ENCODE results near the gene ARHGEF37. TPM values are rescaled to one million over a fixed set of nuclear protein-coding genes. Genes with fewer than 3 reads are reported as not detected.

The ARHGEF37 gene
- total and polyA plus RNA-seq, 2 of the 8 experiments (the other 6 are each of a cell fraction or from before 2014, with no cell fraction given) = 0.21 to 0.48 TPM

DNA sequence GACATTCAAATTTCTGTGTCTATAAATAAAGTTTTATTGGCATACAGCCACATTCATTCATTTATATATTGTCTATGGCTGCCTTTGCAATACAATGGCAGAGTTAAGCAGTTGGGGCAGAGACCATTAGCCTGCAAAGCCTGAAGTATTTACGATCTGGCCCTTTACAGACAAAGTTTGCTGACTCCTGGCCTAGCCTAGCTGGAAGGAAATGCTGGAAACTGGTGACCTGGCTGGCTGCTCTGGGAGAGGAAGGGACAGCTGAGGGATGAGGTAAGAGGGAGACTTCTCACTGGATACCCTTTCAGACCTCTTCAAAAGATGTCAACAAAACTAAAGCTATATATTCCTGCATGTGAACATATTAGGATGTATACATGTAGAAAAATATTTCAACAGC, 82.8 kb downstream of the ARHGEF37 start:
- H4K20me1 ChIP-seq (replicated peaks in 1 of 2; ENCODE audit: control insufficient read depth in 1 of 2, insufficient read depth in 2 of 2, low read length in 2 of 2) = no peaks in the 10 kb centered on the region
- H3K36me3 ChIP-seq (ENCODE audit: control insufficient read depth in 2 of 4, insufficient read depth in 4 of 4, low read length in 3 of 4) = no peaks in the 10 kb centered on the region
- H3K9me3 ChIP-seq (ENCODE audit: insufficient read depth in 2 of 2, low read depth in 1 of 2, low read length in 1 of 2) = peaks cover 0 to 2% of the 10 kb centered on the region in 2 experiments; a peak in 1 of 4 replicates
- no peak overlapping the region for H2BK12ac ChIP-seq (ENCODE audit: low read depth, low read length)
- no peak overlapping the region for H3K4me3 ChIP-seq (ENCODE audit: extremely low read depth in 1 of 4, insufficient read depth in 2 of 4, low read depth in 3 of 4, low read length in 4 of 4)
- H2BK120ac ChIP-seq (replicated peaks; ENCODE audit: low read depth, low read length) = no peak overlapping the region
- H2BK5ac ChIP-seq (ENCODE audit: low read depth, low read length) = no peak overlapping the region
- H3K4ac ChIP-seq (replicated peaks; ENCODE audit: insufficient read length, low read depth, low read length) = no peak overlapping the region
- TF ChIP-seq TAF7 (optimal IDR thresholded peaks at IDR 0.05; ENCODE audit: borderline replicate concordance, low read depth, low read length) = no peak
- TF ChIP-seq SRF (IDR thresholded peaks at IDR 0.05; ENCODE audit: low read depth, low read length) = no peak
- no peak for TF ChIP-seq NANOG (IDR thresholded peaks at IDR 0.05; ENCODE audit: insufficient read depth, low read depth, low read length, poor library complexity, severe bottlenecking)
- no peak for TF ChIP-seq BCL11A (IDR thresholded peaks at IDR 0.05; ENCODE audit: low read depth in 2 of 2, low read length in 2 of 2)
- no peak for TF ChIP-seq CREB1 (IDR thresholded peaks at IDR 0.05)
- TF ChIP-seq, protein P1, sequence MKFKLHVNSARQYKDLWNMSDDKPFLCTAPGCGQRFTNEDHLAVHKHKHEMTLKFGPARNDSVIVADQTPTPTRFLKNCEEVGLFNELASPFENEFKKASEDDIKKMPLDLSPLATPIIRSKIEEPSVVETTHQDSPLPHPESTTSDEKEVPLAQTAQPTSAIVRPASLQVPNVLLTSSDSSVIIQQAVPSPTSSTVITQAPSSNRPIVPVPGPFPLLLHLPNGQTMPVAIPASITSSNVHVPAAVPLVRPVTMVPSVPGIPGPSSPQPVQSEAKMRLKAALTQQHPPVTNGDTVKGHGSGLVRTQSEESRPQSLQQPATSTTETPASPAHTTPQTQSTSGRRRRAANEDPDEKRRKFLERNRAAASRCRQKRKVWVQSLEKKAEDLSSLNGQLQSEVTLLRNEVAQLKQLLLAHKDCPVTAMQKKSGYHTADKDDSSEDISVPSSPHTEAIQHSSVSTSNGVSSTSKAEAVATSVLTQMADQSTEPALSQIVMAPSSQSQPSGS (IDR thresholded peaks at IDR 0.05; ENCODE audit: low read length) = no peak
- TF ChIP-seq SAP30 (IDR thresholded peaks at IDR 0.05; ENCODE audit: insufficient read depth, insufficient replicate concordance, low read length) = no peak
- TF ChIP-seq SP2 (IDR thresholded peaks at IDR 0.05; ENCODE audit: low read length) = no peak
- no peak for TF ChIP-seq SIRT6 (IDR thresholded peaks at IDR 0.05; ENCODE audit: low read length)
- H3K4me2 ChIP-seq (ENCODE audit: insufficient read depth in 1 of 2, low read depth in 2 of 2, low read length in 2 of 2) = no peak overlapping the region
- no peak overlapping the region for H4K8ac ChIP-seq (ENCODE audit: extremely low read depth, insufficient read depth, low read length)
- FAIRE-seq (no peak), DNase-seq (ENCODE audit: low read depth in 1 of 2, low spot score in 2 of 2) (no peak)
- POLR2A ChIA-PET (ENCODE audit: partially characterized antibody) = interaction anchor here (1.1 kb wide), 1 partner anchor 44 kb away, joined by 3 read pairs; no protein-coding TSS in a partner anchor
- no peaks in the 10 kb centered on the region for H3K79me1 ChIP-seq (ENCODE audit: low read depth, low read length)
- H3K14ac ChIP-seq (ENCODE audit: insufficient read length) = no peak overlapping the region
- H3K18ac ChIP-seq (ENCODE audit: extremely low read depth, low read length) = no peak overlapping the region
- H2BK20ac ChIP-seq (ENCODE audit: low read length) = no peak overlapping the region
- H4K5ac ChIP-seq (ENCODE audit: insufficient read length, low read depth, low read length) = no peak overlapping the region
- H4K91ac ChIP-seq (replicated peaks; ENCODE audit: insufficient read length, low read length) = no peak overlapping the region
- no peaks in the 10 kb centered on the region for H3K4me1 ChIP-seq (replicated peaks in 1 of 4; ENCODE audit: control insufficient read depth in 3 of 4, insufficient read depth in 4 of 4, low read length in 3 of 4)
- no peak overlapping the region for H3K56ac ChIP-seq (replicated peaks; ENCODE audit: insufficient read length, low read depth, low read length)
- CTCF ChIA-PET (ENCODE audit: partially characterized antibody) = interaction anchor here (0.5 to 8.1 kb wide), 12 partner anchors 8 to 326 kb away, joined by 3 to 59 read pairs (median 4); no protein-coding TSS in a partner anchor
- H3K79me2 ChIP-seq (ENCODE audit: control insufficient read depth in 1 of 2, insufficient read depth in 2 of 2, low read length in 2 of 2) = no peaks in the 10 kb centered on the region
- WGBS, 2 experiments (ENCODE audit: extremely low coverage in 1 of 2, insufficient coverage in 1 of 2, insufficient read length in 1 of 2, insufficient replicate concordance in 2 of 2, low coverage in 1 of 2, low lambda C conversion rate in 2 of 2, missing lambda C conversion rate in 1 of 2) = 87% methylated on average over 1 of the region's 1 CpG; no CpG with 5 or more reads in 1 of the 2 experiments
- no peak overlapping the region for H3K27ac ChIP-seq (ENCODE audit: low read depth, low read length)
- no peak overlapping the region for H3K9ac ChIP-seq (replicated peaks in 1 of 4; ENCODE audit: extremely low read depth in 1 of 4, low read depth in 3 of 4, low read length in 3 of 4)
- no peak overlapping the region for H2AFZ ChIP-seq (ENCODE audit: low read length)
- no peak overlapping the region for H2BK15ac ChIP-seq (ENCODE audit: low read length)
- no peak overlapping the region for H3K23ac ChIP-seq (ENCODE audit: insufficient read length)
- H3K27me3 ChIP-seq (replicated peaks in 1 of 4; ENCODE audit: control insufficient read depth in 3 of 4, extremely low read depth in 1 of 4, insufficient read depth in 3 of 4, low read length in 3 of 4) = no peaks in the 10 kb centered on the region
- no peaks in the 10 kb centered on the region for H3K23me2 ChIP-seq (ENCODE audit: low read depth, low read length)
- H2AK5ac ChIP-seq (ENCODE audit: low read depth, low read length) = no peak overlapping the region
